UCSD-AML1 (cell line): ENCODE measurements around the gene SPZ1.
"Not testable (repeated sequence)": the region's sequence is repeated elsewhere in the genome, so short reads cannot be mapped to it uniquely, and the experiment has no call there.

Source experiments
- DNase-seq: peaks from one replicate; lab custom pipeline; 2025; ENCODE audit not compliant: unreplicated experiment; lab: John Stamatoyannopoulos, UW

The SPZ1 gene

GRCh38 chr5:80337379-80337778 is 17.6 kb downstream of the SPZ1 start:
- DNase-seq = no peak

GRCh38 chr5:80339116-80339515 is 19.3 kb downstream of the SPZ1 start:
- no peak for DNase-seq

GRCh38 chr5:80341016-80341775 is 21.4 kb downstream of the SPZ1 start:
- no peak for DNase-seq

GRCh38 chr5:80343067-80343466 is 23.3 kb downstream of the SPZ1 start:
- no peak for DNase-seq

GRCh38 chr5:80346055-80346454 is 26.3 kb downstream of the SPZ1 start:
- peak; percentile 8 for DNase-seq

- no peak for DNase-seq
Observed at GRCh38 chr5:80348171-80348570, 28.4 kb downstream of the SPZ1 start.

GRCh38 chr5:80351019-80351418 is 31.2 kb downstream of the SPZ1 start:
- not testable (repeated sequence) for DNase-seq

GRCh38 chr5:80355686-80356085 is 35.9 kb downstream of the SPZ1 start:
- no peak for DNase-seq

- no peak for DNase-seq
Observed at GRCh38 chr5:80357671-80358070, 37.9 kb downstream of the SPZ1 start.

- no peak for DNase-seq
Observed at GRCh38 chr5:80360914-80361444, 41.2 kb downstream of the SPZ1 start.

GRCh38 chr5:80364892-80365291 is 45.1 kb downstream of the SPZ1 start:
- no peak for DNase-seq

- DNase-seq = no peak
Observed at GRCh38 chr5:80368661-80369480, 49.1 kb downstream of the SPZ1 start.

GRCh38 chr5:80369521-80369920 is 49.7 kb downstream of the SPZ1 start:
- no peak for DNase-seq

- DNase-seq = no peak
Observed at GRCh38 chr5:80370390-80370789, 50.6 kb downstream of the SPZ1 start.
